ENCODE measurements around the gene JAKMIP1.

The JAKMIP1 gene

GRCh38 chr4:6119507-6120020 lies 80.8 kb downstream of the JAKMIP1 start:
- no peak for DNase-seq (ENCODE audit: low spot score)

GRCh38 chr4:6118201-6118600 lies 82.1 kb downstream of the JAKMIP1 start:
- DNase-seq (ENCODE audit: low spot score): no peak

- DNase-seq (ENCODE audit: low spot score): no peak
Observed at GRCh38 chr4:6116696-6117285, 83.6 kb downstream of the JAKMIP1 start.

- no peak for DNase-seq (ENCODE audit: low spot score)
Observed at GRCh38 chr4:6115746-6116586, 84.4 kb downstream of the JAKMIP1 start.

GRCh38 chr4:6115342-6115741 lies 85.0 kb downstream of the JAKMIP1 start:
- DNase-seq (ENCODE audit: low spot score): no peak

- no peak for DNase-seq (ENCODE audit: low spot score)
Observed at GRCh38 chr4:6114601-6115000, 85.7 kb downstream of the JAKMIP1 start.

- no peak for DNase-seq (ENCODE audit: low spot score)
Observed at GRCh38 chr4:6114181-6114580, 86.2 kb downstream of the JAKMIP1 start.

- no peak for DNase-seq (ENCODE audit: low spot score)
Observed at GRCh38 chr4:6113641-6114040, 86.7 kb downstream of the JAKMIP1 start.

- DNase-seq (ENCODE audit: low spot score): no peak
Observed at GRCh38 chr4:6112606-6113290, 87.6 kb downstream of the JAKMIP1 start.

GRCh38 chr4:6111354-6111960 lies 88.9 kb downstream of the JAKMIP1 start:
- no peak for DNase-seq (ENCODE audit: low spot score)

GRCh38 chr4:6110681-6111353 lies 89.5 kb downstream of the JAKMIP1 start:
- DNase-seq (ENCODE audit: low spot score): no peak

GRCh38 chr4:6109842-6110560 lies 90.3 kb downstream of the JAKMIP1 start:
- peak; percentile 6 for DNase-seq (ENCODE audit: low spot score)

GRCh38 chr4:6107886-6108285 lies 92.5 kb downstream of the JAKMIP1 start:
- no peak for DNase-seq (ENCODE audit: low spot score)

- DNase-seq (ENCODE audit: low spot score): no peak
Observed at GRCh38 chr4:6107114-6107791, 93.1 kb downstream of the JAKMIP1 start.

- no peak for DNase-seq (ENCODE audit: low spot score)
Observed at GRCh38 chr4:6106156-6106555, 94.2 kb downstream of the JAKMIP1 start.

- DNase-seq (ENCODE audit: low spot score): no peak
Observed at GRCh38 chr4:6105311-6105911, 94.9 kb downstream of the JAKMIP1 start.

GRCh38 chr4:6104541-6105130 lies 95.7 kb downstream of the JAKMIP1 start:
- DNase-seq (ENCODE audit: low spot score): no peak

GRCh38 chr4:6097581-6097980 lies 102.8 kb downstream of the JAKMIP1 start:
- no peak for DNase-seq (ENCODE audit: low spot score)

- DNase-seq (ENCODE audit: low spot score): no peak
Observed at GRCh38 chr4:6095897-6096296, 104.5 kb downstream of the JAKMIP1 start.
